Esophagus (tissue), 2 donors: ENCODE results near the gene CDK3. TPM values are rescaled to one million over a fixed set of nuclear protein-coding genes. Genes with fewer than 3 reads are reported as not detected.

Experiments used
- H3K27ac ChIP-seq, 2 donors: one replicate each; pipeline ENCODE4 v1.5.1; 2013; ENCODE audit warnings: low read depth in 2 of 2, mild to moderate bottlenecking in 2 of 2, inconsistent platforms in 1 of 2, low read length in 1 of 2, moderate library complexity in 1 of 2
- H3K27me3 ChIP-seq, 2 donors: one replicate each; pipeline ENCODE4 v1.6.1; 2013; ENCODE audit warnings: low read length in 2 of 2, control low read depth in 1 of 2, mild to moderate bottlenecking in 1 of 2; ENCODE audit not compliant: insufficient read depth in 2 of 2, control insufficient read depth in 1 of 2
- H3K36me3 ChIP-seq, 2 donors: one replicate each; pipeline ENCODE4 v1.6.1; 2013; ENCODE audit warnings: low read length in 1 of 2; ENCODE audit not compliant: control insufficient read depth in 2 of 2, insufficient read depth in 2 of 2
- H3K4me1 ChIP-seq, 2 donors: one replicate each; pipeline ENCODE4 v1.6.1; 2013; ENCODE audit warnings: low read length in 1 of 2; ENCODE audit not compliant: control insufficient read depth in 2 of 2, insufficient read depth in 2 of 2
- H3K4me3 ChIP-seq, 2 donors: one replicate each; pipeline ENCODE4 v1.5.1; 2013; ENCODE audit warnings: low read length in 2 of 2, mild to moderate bottlenecking in 2 of 2, low read depth in 1 of 2, moderate library complexity in 1 of 2
- H3K9me3 ChIP-seq, 2 donors: one replicate each; pipeline ENCODE4 v1.6.1; 2013; ENCODE audit warnings: mild to moderate bottlenecking in 2 of 2, low read depth in 1 of 2, low read length in 1 of 2, moderate library complexity in 1 of 2; ENCODE audit not compliant: control insufficient read depth in 2 of 2, insufficient read depth in 1 of 2
- WGBS, 2 donors: extraction: QIAGEN DNeasy Blood & Tissue Kit; methylation state at CpG; one replicate each; pipeline ENCODE4 v1.1.7; 2013; 5-methylcytosine and 5-hydroxymethylcytosine counted together
- polyA plus RNA-seq, 2 donors: library from polyadenylated mRNA; stranded (reverse); fragments of 200-250 nt; gene quantifications; one replicate each; pipeline ENCODE4 v1.2.3, GENCODE V29; 2013
- donor health status: healthy with polysubstance abuse.
- donor health status: Bipolar disorder and iron deficiency.

Gene CDK3
- polyA plus RNA-seq, 2 donors: 6.5 to 16.2 TPM

- WGBS, 2 donors: 82 to 85% methylated on average over 15 of the region's 15 CpGs
- peaks cover 9 to 73% of the 10 kb centered on the region in 2 donors for H3K36me3 ChIP-seq
- no peak overlapping the region for H3K27ac ChIP-seq
Observed at GRCh38 chr17:76013377-76013932, 12.8 kb downstream of the CDK3 start.

GRCh38 chr17:76014100-76014924 is 13.7 kb downstream of the CDK3 start:
- Histone ChIP-seq H3K36me3 (peaks cover 9 to 75% of the 10 kb centered on the region in 2 donors), H3K27ac (peak overlapping the region; percentile 17 to 27)

More at GRCh38 chr17:76013377-76013932, 12.8 kb downstream of the CDK3 start:
- Histone ChIP-seq H3K9me3 (no peaks in the 10 kb centered on the region), H3K4me3 (no peak overlapping the region), H3K27me3 (no peaks in the 10 kb centered on the region), H3K4me1 (peaks cover 4 to 7% of the 10 kb centered on the region in 2 donors)

GRCh38 chr17:76014925-76015261 is 14.2 kb downstream of the CDK3 start:
- Histone ChIP-seq H3K9me3 (no peaks in the 10 kb centered on the region), H3K27ac (peak overlapping the region in 1 of 2 donors; percentile 13), H3K4me1 (peaks cover 4 to 7% of the 10 kb centered on the region in 2 donors), H3K4me3 (no peak overlapping the region), H3K27me3 (no peaks in the 10 kb centered on the region), H3K36me3 (peaks cover 9 to 72% of the 10 kb centered on the region in 2 donors)
- WGBS, 2 donors: 63 to 64% methylated on average over 24 to 26 of the region's 26 CpGs

More at GRCh38 chr17:76014100-76014924, 13.7 kb downstream of the CDK3 start:
- H3K9me3 ChIP-seq: no peaks in the 10 kb centered on the region
- no peaks in the 10 kb centered on the region for H3K27me3 ChIP-seq
- WGBS, 2 donors: 24% methylated on average over 19 of the region's 19 CpGs
- no peak overlapping the region for H3K4me3 ChIP-seq
- H3K4me1 ChIP-seq: peaks cover 4 to 7% of the 10 kb centered on the region in 2 donors

GRCh38 chr17:76017481-76018339 is 17.1 kb downstream of the CDK3 start:
- no peaks in the 10 kb centered on the region for H3K9me3 ChIP-seq
- peaks cover 5 to 61% of the 10 kb centered on the region in 2 donors for H3K36me3 ChIP-seq
- 87% methylated on average over 20 to 21 of the region's 21 CpGs for WGBS, 2 donors
- H3K27me3 ChIP-seq: no peaks in the 10 kb centered on the region
- no peak overlapping the region for H3K4me3 ChIP-seq
- H3K4me1 ChIP-seq: peaks cover 4 to 7% of the 10 kb centered on the region in 2 donors
- no peak overlapping the region for H3K27ac ChIP-seq

- H3K36me3 ChIP-seq: peaks cover 5 to 65% of the 10 kb centered on the region in 2 donors
- H3K9me3 ChIP-seq: no peaks in the 10 kb centered on the region
- H3K27ac ChIP-seq: no peak overlapping the region
- H3K4me3 ChIP-seq: no peak overlapping the region
- WGBS, 2 donors: 86 to 93% methylated on average over 11 of the region's 11 CpGs
- no peaks in the 10 kb centered on the region for H3K27me3 ChIP-seq
- H3K4me1 ChIP-seq: peaks cover 4 to 7% of the 10 kb centered on the region in 2 donors
Observed at GRCh38 chr17:76018340-76018680, 17.7 kb downstream of the CDK3 start.

- no peaks in the 10 kb centered on the region for H3K27me3 ChIP-seq
- 85 to 90% methylated on average over 13 of the region's 13 CpGs for WGBS, 2 donors
- H3K4me1 ChIP-seq: peaks cover 4 to 9% of the 10 kb centered on the region in 2 donors
- H3K9me3 ChIP-seq: no peaks in the 10 kb centered on the region
- peaks cover 4 to 65% of the 10 kb centered on the region in 2 donors for H3K36me3 ChIP-seq
- H3K27ac ChIP-seq: no peak overlapping the region
- no peak overlapping the region for H3K4me3 ChIP-seq
Observed at GRCh38 chr17:76018801-76019200, 18.1 kb downstream of the CDK3 start.

- Histone ChIP-seq H3K4me3 (no peak overlapping the region), H3K27ac (no peak overlapping the region), H3K9me3 (no peaks in the 10 kb centered on the region), H3K36me3 (peaks cover 0 to 58% of the 10 kb centered on the region in 2 donors), H3K27me3 (no peaks in the 10 kb centered on the region), H3K4me1 (peaks cover 1 to 4% of the 10 kb centered on the region in 2 donors)
- WGBS, 2 donors: 87 to 89% methylated on average over 6 of the region's 6 CpGs
Observed at GRCh38 chr17:76019833-76020467, 19.3 kb downstream of the CDK3 start.

- H3K36me3 ChIP-seq: peaks cover 0 to 42% of the 10 kb centered on the region in 2 donors
- H3K27ac ChIP-seq: no peak overlapping the region
- H3K9me3 ChIP-seq: no peaks in the 10 kb centered on the region
- H3K4me1 ChIP-seq: peaks cover 0 to 2% of the 10 kb centered on the region in 2 donors
- no peaks in the 10 kb centered on the region for H3K27me3 ChIP-seq
- H3K4me3 ChIP-seq: no peak overlapping the region
- WGBS, 2 donors: 84 to 88% methylated on average over 22 to 24 of the region's 24 CpGs
Observed at GRCh38 chr17:76022285-76022684, 21.6 kb downstream of the CDK3 start.
